HAP-1 (cell line): ENCODE measurements around the gene ASH1L.
A peak's percentile ranks its signal among the peaks of the same experiment; 100 is the strongest.
"Not testable (repeated sequence)": the region's sequence is repeated elsewhere in the genome, so short reads cannot be mapped to it uniquely, and the experiment has no call there.

Source experiments
- DNase-seq, 2 experiments: peaks; one replicate each; pipeline ENCODE4 v3.0.0-alpha.2; 2016 to 2020; ENCODE audit warnings: low spot score in 2 of 2
- H3K27me3 ChIP-seq: fragments of 250-450 bp; sonication (Bioruptor Pico); 2 replicates; pipeline ENCODE4 v1.5.1; 2020; ENCODE audit warnings: low read depth, mild to moderate bottlenecking, moderate library complexity
- H3K36me3 ChIP-seq: fragments of 250-450 bp; sonication (Bioruptor Pico); replicated peaks from 2 replicates; pipeline ENCODE4 v1.5.1; 2020; ENCODE audit warnings: mild to moderate bottlenecking
- H3K4me1 ChIP-seq: fragments of 250-450 bp; sonication (Bioruptor Pico); 2 replicates; pipeline ENCODE4 v1.5.1; 2020; ENCODE audit warnings: mild to moderate bottlenecking
- H3K4me3 ChIP-seq: fragments of 250-450 bp; sonication (Bioruptor Pico); 2 replicates; pipeline ENCODE4 v1.5.1; 2020; ENCODE audit warnings: mild to moderate bottlenecking, moderate library complexity
- H3K9me3 ChIP-seq: fragments of 250-450 bp; sonication (Bioruptor Pico); 2 replicates; pipeline ENCODE4 v1.5.1; 2020; ENCODE audit warnings: mild to moderate bottlenecking, moderate library complexity
- in situ Hi-C: fragments of 300-500 bp; cut with MboI; formaldehyde crosslinking; loops from 3 replicates; pipeline ENCODE4 v1.14.3; 2020; ENCODE audit warnings: low sequenced_read_pairs, inconsistent platforms, mixed read lengths

Gene ASH1L

DNA sequence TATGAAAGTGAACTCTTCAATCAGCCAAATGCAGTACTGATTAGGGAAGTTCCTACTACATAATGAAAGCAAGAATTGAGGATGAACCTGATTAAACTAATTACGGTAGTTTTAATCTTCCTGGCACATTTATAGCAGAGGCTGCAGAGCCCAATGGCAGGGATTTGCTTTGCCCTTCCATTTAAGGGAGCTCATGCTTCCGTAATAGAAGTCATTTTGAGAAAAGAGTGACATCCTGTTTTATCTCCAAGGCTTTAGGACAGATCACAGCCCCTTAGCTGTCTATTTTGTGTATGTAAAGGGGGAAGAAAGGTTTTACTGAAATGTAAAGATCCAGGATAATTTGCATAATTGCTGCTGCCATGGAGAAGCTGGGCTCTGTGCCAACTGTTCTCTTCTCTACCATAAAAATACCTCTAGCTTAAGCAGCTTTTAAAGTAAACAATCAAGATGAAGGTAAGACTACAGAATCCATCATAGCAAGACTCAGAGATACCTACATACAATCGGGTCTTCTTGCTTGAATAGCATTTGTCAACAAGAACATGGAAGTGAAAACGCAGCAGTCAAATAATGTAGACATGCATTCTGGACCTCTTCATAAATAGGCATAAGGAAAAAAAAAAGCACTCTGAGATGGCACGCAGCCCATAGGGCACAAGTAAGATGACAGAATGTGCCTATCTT is 62.5 kb downstream of the ASH1L start:
- H3K36me3 ChIP-seq: no peaks in the 10 kb centered on the region
- peaks cover 20% of the 10 kb centered on the region for H3K4me1 ChIP-seq
- no peaks in the 10 kb centered on the region for H3K27me3 ChIP-seq
- H3K9me3 ChIP-seq: no peaks in the 10 kb centered on the region
- peak; percentile 89 to 99 for DNase-seq
- no peak overlapping the region for H3K4me3 ChIP-seq
- in situ Hi-C loops: no loop called here

DNA sequence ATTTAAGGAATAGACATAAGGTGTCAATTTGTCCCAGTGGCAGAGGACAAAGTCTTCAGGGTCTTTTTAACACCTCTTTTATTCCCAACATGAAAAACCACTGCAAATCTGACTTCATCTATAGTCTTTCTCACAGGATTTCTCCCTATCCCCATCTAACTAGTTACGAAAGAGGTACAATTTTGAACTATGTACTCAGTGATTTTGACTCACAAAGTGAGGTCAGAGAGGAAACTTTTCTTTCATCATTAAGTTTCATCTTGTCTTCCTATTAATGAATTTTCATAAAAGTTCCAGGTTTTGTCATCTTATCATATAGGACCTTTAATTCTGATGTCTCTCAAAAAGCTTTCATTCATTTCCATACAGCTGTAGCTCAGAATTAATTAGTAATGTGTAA is 63.3 kb downstream of the ASH1L start:
- DNase-seq: no peak
- Histone ChIP-seq H3K36me3 (no peaks in the 10 kb centered on the region), H3K9me3 (no peaks in the 10 kb centered on the region), H3K4me1 (peaks cover 20% of the 10 kb centered on the region), H3K4me3 (no peak overlapping the region), H3K27me3 (no peaks in the 10 kb centered on the region)
- in situ Hi-C loops: no loop called here

DNA sequence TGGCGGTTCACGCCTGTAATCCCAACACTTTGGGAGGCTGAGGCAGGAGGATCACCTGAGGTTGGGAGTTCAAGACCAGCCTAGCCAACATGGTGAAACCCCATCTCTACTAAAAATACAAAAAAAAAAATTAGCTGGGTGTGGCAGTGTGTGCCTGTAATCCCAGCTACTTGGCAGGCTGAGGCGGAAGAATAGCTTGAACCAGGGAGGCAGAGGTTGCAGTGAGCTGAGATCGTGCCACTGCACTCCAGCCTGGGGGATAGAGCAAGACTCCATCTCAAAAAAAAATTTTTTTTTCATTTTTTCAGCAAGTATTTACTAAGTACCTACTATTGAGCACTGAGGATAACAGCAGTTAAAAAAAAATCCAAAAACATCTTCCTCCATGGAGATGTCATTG is 69.0 kb downstream of the ASH1L start:
- in situ Hi-C loops, H3K27me3 ChIP-seq, H3K4me1 ChIP-seq, DNase-seq, H3K36me3 ChIP-seq, H3K4me3 ChIP-seq, H3K9me3 ChIP-seq: not testable (repeated sequence)

DNA sequence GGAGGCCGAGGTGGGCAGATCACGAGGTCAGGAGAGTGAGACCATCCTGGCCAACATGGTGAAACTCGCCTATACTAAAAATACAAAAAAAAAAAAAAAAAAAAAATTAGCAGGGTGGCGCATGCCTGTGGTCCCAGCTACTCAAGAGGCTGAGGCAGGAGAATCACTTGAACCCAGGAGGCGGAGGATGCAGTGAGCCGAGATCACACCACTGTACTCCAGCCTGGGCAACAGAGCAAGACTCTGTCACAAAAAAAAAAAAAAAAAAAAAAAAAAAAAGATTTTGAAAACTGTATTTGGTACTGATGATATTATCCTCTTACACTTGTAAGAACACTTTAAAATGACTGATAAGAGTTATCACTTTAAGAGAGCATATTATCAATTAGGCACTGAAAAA is 74.2 kb downstream of the ASH1L start:
- H3K36me3 ChIP-seq, H3K9me3 ChIP-seq, in situ Hi-C loops, H3K4me3 ChIP-seq, DNase-seq, H3K27me3 ChIP-seq, H3K4me1 ChIP-seq: not testable (repeated sequence)

DNA sequence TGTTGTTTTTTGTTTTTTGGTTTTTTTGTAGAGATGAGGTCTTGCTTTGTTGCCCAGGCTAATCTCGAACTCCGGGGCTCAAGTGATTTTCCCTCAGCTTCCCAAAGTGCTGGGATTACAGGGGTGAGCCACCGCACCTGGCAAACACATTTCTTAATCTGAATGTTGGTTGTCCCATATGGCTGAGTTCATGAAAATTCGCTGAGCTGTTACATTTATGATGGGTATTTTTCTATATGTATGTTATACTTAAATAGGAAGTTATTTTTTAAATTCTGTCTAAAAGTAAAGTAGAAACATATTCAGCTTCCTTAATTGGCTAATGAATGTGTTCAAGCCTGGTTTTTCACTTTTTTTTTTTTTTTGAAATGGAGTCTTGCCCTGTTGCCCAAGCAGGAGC is 75.1 kb downstream of the ASH1L start:
- no peak overlapping the region for H3K4me3 ChIP-seq
- H3K27me3 ChIP-seq: no peaks in the 10 kb centered on the region
- H3K4me1 ChIP-seq: no peaks in the 10 kb centered on the region
- no peaks in the 10 kb centered on the region for H3K9me3 ChIP-seq
- H3K36me3 ChIP-seq: no peaks in the 10 kb centered on the region
- in situ Hi-C loops: no loop called here
- DNase-seq: no peak

DNA sequence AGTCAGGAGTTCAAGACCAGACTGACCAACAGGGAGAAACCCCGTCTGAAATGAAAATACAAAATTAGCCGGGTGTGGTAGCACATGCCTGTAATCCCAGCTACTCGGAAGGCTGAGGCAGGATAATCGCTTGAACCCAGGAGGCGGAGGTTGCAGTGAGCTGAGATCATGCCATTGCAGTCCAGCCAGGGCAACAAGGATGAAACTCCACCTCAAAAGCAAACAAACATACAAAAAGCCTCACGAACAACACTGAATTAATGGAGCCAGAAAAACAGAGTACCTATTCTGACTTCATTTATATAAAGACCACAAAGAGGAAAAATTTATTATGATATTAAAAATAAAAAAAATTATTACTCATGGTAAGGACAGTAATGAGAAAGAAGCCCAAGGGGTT is 75.7 kb downstream of the ASH1L start:
- H3K27me3 ChIP-seq, H3K9me3 ChIP-seq, H3K4me3 ChIP-seq, H3K36me3 ChIP-seq, H3K4me1 ChIP-seq, DNase-seq, in situ Hi-C loops: not testable (repeated sequence)

DNA sequence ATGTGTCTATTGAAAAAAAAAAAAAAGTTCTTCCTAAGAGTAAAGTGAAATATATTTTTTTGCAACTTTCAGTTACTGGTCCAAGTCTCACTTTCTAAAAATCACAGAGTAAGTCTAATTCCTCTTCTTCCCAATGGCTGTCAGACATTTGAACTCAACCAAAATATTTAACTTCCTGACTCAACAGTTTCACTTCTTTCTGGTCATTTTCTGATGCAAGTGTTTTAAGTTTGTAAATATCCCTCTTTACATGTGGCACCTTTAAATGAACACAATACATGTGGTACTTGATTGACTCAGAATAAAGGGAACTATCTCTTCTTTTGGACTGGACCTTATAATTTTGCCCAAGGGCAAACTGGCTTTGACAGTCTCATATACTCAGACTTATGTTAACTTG is 76.7 kb downstream of the ASH1L start:
- H3K4me3 ChIP-seq: no peak overlapping the region
- H3K36me3 ChIP-seq: peaks cover 12% of the 10 kb centered on the region; the same call in 1 of the 2 replicates
- DNase-seq: no peak
- in situ Hi-C loops: no loop called here
- H3K27me3 ChIP-seq: no peaks in the 10 kb centered on the region
- no peaks in the 10 kb centered on the region for H3K9me3 ChIP-seq
- H3K4me1 ChIP-seq: no peaks in the 10 kb centered on the region

DNA sequence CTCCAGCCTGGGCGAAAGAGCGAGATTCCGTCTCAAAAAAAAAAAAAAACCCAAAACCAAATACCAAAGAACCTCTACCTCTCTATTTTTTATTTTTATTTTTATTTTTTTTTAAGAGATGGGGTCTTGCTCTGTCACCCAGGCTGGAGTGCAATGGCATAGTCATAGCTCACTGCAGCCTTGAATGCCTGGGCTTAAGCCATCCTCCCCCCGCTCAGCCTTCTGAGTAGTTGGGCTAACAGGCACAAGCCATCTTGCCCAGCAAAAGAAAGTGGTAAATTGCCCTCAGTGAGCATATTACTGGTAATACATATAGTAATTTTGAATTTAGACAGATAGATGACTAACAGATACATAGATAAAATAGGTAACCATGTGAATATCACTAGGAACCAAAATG is 77.4 kb downstream of the ASH1L start:
- H3K36me3 ChIP-seq: peaks cover 13% of the 10 kb centered on the region; the same call in 1 of the 2 replicates
- H3K4me1 ChIP-seq: no peaks in the 10 kb centered on the region
- H3K9me3 ChIP-seq: no peaks in the 10 kb centered on the region
- in situ Hi-C loops: no loop called here
- H3K27me3 ChIP-seq: no peaks in the 10 kb centered on the region
- H3K4me3 ChIP-seq: no peak overlapping the region
- no peak for DNase-seq

DNA sequence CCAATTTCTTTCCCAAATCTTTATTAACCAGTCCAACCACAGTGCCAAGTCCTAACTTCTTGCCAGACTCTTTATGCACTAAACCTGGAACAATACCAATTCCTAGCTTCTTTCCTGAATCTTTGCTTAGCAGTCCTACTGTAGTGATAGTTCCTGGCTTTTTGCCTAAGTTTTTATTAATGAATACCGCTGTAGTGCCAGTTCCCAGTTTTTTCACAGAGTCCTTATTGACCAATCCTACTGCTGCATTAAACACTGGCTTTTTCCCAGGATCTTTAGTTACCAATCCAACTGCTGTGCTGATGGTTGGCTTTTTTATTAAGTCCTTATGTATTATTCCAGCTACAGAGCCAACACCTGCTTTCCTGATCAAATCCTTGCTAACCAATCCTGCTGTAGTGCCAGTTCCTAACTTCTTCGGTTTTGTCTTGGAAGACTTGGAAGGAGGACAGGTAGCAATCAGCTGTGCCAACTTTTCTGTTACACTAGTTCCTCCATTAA is 80.8 kb downstream of the ASH1L start:
- no peaks in the 10 kb centered on the region for H3K9me3 ChIP-seq
- peaks cover 13% of the 10 kb centered on the region; the same call in 1 of the 2 replicates for H3K36me3 ChIP-seq
- no peaks in the 10 kb centered on the region for H3K27me3 ChIP-seq
- no peaks in the 10 kb centered on the region for H3K4me1 ChIP-seq
- in situ Hi-C loops: no loop called here
- no peak for DNase-seq
- H3K4me3 ChIP-seq: no peak overlapping the region

DNA sequence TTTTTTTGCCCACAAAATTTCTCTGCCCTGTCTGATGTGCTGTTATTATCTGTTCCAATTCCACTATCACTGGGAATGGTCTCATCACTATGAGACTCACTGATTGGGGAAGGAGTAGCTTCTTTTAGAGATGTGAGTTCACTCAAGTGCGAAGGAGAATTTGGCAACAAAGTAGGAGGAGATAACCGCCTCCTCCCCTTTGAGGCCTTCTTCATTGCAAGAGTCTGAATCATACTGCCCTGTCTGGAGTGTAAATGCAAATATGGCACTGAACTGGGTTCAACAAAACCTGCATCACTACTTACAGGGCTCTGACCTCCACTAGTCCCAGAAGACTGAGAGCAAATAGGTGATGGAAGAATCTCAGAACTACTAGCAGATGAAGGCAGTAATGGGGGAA is 83.4 kb downstream of the ASH1L start:
- no peak for DNase-seq

DNA sequence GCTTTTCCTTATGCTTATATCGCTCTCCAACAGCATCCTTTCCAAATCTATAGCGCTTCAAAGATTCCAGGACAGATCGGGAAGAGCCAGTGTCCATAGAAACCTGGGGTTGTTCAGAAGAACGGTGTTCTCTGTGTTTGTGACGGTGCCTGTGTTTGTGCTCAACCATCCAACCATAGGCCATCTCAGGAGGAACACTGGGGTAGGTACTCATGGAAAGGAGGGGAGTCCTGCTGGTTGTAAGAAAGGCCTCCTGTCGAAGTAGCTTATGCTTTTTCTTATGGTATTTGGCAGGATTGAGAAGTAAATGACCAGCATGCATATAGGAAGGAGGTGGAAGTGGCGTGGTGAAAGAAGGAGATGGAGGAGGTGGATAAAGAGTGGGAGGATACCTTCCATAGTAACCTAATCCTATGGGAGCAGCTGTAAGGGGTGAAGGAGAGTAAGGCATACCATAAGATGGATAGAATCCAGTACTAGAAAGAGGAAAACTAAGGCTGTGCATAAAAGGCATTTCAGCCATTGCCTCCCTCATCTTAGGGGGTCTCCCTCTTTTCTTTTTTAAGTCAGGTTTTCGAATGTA is 84.2 kb downstream of the ASH1L start:
- in situ Hi-C loops: no loop called here
- H3K36me3 ChIP-seq: peaks cover 13% of the 10 kb centered on the region; the same call in 1 of the 2 replicates

More for the DNA sequence above, 83.4 kb downstream of the ASH1L start:
- in situ Hi-C loops: no loop called here
- Histone ChIP-seq H3K4me3 (no peak overlapping the region), H3K27me3 (no peaks in the 10 kb centered on the region), H3K9me3 (no peaks in the 10 kb centered on the region), H3K36me3 (peaks cover 13% of the 10 kb centered on the region; the same call in 1 of the 2 replicates), H3K4me1 (no peaks in the 10 kb centered on the region)

DNA sequence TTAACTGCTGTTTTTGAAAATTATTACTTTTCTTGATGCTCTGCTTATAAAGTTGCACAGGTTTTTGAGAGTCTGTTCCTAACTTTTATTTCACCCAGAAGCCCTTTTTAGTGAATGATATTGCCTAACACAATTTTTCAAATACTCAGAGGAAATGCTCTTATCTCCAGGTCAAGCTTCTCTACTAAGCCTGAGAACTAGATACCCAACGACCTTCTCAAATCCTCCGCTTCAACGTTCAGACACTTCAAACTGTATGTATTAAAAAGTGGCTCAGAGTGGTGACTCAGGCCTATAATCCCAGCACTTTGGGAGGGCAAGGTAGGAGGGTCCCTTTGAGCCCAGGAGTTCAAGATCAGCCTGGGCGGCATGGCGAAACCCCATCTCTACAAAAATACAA is 88.5 kb downstream of the ASH1L start:
- H3K4me3 ChIP-seq: no peak overlapping the region
- no peak for DNase-seq
- 0 out of 2 replicates have a peak, but pooled peaks cover 3% of the 10 kb centered on the region for H3K9me3 ChIP-seq
- no peaks in the 10 kb centered on the region for H3K36me3 ChIP-seq
- no peaks in the 10 kb centered on the region for H3K27me3 ChIP-seq
- no peaks in the 10 kb centered on the region for H3K4me1 ChIP-seq
- in situ Hi-C loops: no loop called here

More for the DNA sequence above, 84.2 kb downstream of the ASH1L start:
- Histone ChIP-seq H3K4me1 (no peaks in the 10 kb centered on the region), H3K4me3 (no peak overlapping the region), H3K9me3 (no peaks in the 10 kb centered on the region), H3K27me3 (no peaks in the 10 kb centered on the region)
- no peak for DNase-seq

DNA sequence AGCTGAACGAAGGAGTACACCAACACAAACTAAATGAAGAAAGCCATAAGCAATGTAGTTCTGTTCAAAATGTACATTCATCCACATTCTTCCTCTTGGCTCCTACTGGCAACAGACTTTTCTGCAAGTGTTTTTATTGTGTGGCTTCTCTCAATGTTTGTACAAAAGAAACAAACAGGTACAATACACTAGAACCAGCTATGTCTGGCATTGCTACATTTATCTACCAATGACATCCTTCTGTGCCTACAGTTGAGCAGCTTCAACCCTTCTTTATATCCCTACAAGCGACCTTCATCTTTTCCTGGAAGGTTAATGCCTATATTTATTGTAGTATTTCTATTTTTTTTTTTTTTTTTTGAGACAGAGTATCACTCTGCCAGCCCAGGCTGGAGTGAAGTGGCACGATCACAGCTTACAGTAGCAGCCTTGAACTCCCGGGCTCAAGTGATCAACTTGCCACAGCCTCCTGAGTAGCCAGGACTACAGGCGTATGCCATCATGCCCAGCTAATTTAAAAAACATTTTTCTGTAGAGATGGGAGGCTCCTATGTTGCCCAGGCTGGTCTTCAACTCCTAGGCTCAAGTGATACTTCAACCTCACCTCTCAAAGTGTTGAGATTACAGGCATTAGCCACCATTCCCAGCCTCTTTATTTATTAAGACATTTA is 89.3 kb downstream of the ASH1L start:
- in situ Hi-C loops: no loop called here
- H3K36me3 ChIP-seq: no peaks in the 10 kb centered on the region

DNA sequence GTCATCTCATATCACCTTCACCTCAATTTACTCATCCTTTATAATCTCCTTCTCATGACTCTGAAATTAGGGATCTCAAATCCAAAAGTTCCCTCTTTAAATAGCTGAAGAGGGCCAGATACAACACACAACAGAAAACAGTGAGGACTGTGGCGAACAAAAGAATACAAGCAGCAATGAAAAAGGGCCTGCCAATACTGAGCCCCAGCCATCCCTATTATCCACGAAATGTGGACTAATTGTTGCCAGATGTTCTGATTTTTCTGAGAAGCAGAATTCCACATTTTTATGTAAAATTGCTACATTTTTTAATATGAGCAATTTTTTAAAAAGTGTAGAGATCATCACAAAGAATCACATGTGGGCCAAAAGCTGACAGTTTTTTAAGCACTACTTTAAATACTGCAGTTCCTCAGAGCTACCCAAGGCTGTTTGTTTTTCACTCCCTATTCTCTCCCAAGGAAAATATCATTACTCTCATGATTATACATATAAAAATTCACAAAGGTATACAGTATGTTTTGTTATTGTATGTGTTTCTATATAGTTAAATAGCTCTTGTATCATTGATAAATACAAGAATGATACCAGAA is 90.0 kb downstream of the ASH1L start:
- DNase-seq: no peak

More for the DNA sequence above, 89.3 kb downstream of the ASH1L start:
- Histone ChIP-seq H3K9me3 (0 out of 2 replicates have a peak, but pooled peaks cover 3% of the 10 kb centered on the region), H3K4me1 (no peaks in the 10 kb centered on the region), H3K4me3 (no peak overlapping the region), H3K27me3 (no peaks in the 10 kb centered on the region)
- no peak for DNase-seq

More for the DNA sequence above, 90.0 kb downstream of the ASH1L start:
- no peaks in the 10 kb centered on the region for H3K4me1 ChIP-seq
- H3K27me3 ChIP-seq: no peaks in the 10 kb centered on the region
- H3K4me3 ChIP-seq: no peak overlapping the region
- H3K9me3 ChIP-seq: 0 out of 2 replicates have a peak, but pooled peaks cover 3% of the 10 kb centered on the region
- in situ Hi-C loops: no loop called here
- no peaks in the 10 kb centered on the region for H3K36me3 ChIP-seq
